ENCODE data around the gene C12orf57.

C12orf57 gene

DNA sequence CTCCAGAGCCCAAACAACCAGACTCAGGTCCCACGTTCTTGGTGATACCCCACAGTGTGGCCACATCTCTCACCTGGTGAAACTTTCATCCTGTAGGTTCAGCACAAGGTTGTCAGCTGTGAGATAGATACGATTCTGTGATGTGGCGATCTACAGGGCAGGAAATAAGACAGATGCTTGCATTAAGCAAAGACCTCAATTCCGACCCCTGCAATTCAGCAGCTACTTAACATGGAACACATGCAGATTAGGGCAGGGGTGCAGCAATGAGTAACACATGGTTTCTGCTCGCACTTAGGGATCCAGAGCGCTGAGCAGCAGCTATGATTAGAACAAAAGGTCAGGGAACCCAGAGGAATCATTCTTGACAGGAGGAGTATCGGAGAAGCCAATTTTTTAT lies 22.5 kb downstream of the C12orf57 start:
- no peak for DNase-seq

- DNase-seq: no peak
Measured at GRCh38 chr12:6967651-6968100, 23.9 kb downstream of the C12orf57 start.

- no peak for DNase-seq
Measured at GRCh38 chr12:6968426-6968825, 24.6 kb downstream of the C12orf57 start.

- peak in 1 of 2 experiments; percentile 23 for DNase-seq
Measured at GRCh38 chr12:6970096-6970527, 26.3 kb downstream of the C12orf57 start.

DNA sequence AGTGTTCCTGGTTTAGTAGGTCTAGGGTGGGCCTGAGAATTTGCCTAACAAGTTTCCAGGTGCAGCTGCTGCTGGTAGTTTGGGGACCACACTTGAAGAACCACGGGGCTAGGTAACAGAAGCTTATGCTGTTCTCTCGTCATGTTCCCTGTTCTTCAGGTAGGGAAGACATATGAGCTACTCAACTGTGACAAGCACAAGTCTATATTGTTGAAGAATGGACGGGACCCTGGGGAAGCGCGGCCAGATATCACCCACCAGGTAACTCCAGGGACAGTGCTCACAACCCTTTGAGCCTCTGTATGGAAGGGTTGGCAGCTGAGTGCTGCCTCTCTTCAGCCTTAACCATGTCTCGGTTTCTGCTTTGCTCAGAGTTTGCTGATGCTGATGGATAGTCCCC lies 30.4 kb downstream of the C12orf57 start:
- DNase-seq: no peak

GRCh38 chr12:6975297-6976032 lies 31.6 kb downstream of the C12orf57 start:
- no peak for DNase-seq

- no peak for DNase-seq
Measured at GRCh38 chr12:6977653-6978052, 33.8 kb downstream of the C12orf57 start.

- DNase-seq: no peak
Measured at GRCh38 chr12:6978188-6978587, 34.4 kb downstream of the C12orf57 start.

DNA sequence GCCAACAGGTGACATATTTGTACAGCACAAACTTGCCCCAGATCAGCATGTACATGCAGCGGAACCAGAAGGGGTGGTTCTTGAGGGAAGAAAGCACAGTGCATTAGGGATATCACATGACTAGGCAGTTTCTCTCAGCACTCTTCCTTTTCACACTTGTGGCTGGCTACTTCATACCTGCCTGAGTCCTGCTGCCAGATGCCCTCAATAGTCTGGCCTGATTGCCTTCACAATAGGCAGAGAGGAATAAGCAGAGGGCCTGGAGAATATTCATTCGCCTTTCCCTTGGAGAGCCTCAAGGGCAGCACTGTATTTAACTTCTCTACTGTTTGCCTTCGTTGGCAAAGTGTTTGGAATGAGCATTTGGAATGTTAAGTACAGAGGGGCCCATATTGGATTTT lies 34.8 kb downstream of the C12orf57 start:
- no peak for DNase-seq

DNA sequence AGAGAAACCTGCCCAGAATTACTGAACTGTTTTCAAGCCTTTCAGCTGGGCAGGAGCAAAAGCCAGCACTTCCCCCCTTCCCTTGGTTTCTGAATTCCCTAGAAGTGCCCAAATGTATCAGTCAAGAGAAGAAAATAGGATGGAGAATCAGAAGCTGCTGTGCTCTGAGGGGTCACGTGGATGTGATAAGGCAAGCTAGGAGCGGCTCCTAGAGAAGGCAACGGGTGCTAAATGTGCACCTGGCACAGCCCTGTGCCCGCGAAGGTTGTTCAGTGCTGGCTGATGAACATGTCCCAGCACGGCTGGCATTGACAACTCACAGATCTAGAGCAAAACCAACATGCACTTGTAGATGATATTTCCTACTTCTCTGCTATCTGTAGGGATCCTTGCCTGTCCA lies 35.2 kb downstream of the C12orf57 start:
- DNase-seq: no peak

DNA sequence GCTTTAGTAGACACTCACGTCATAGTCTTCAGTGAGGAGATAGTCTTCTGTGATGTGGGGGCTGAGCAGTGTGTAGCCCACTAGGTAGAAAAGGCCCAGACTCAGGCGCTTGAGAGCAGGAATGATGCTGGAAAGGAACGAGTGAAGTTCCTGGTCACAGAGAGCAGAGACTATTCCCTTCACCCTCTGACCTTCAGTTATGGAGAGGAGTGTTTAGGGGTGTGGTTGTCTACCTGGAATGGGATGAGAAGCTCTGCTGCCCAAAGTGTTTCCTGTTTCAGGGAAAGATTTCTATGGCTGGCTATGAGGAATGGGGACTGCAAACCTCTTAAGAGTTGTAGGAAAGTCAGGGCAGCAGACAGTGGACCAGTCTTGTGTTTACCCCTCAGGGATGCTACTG lies 35.6 kb downstream of the C12orf57 start:
- DNase-seq: no peak

DNA sequence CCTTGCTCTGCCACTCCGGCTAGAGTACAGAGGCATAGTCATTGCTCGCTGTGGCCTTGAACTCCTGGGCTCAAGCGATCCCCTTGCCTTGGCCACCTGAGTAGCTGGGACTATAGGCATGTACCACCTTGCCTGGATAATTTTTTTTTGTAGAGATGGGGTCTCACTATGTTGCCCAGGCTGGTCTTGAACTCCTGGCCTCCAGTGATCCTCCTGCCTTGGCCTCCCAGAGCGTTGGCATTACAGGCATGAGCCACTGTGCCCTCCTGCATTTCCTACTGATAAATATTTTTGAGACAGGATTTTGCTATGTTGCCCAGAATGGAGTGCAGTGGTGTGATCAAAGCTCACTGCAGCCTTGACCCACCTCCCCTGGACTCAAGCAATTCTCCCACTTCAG lies 36.3 kb downstream of the C12orf57 start:
- no peak for DNase-seq

DNA sequence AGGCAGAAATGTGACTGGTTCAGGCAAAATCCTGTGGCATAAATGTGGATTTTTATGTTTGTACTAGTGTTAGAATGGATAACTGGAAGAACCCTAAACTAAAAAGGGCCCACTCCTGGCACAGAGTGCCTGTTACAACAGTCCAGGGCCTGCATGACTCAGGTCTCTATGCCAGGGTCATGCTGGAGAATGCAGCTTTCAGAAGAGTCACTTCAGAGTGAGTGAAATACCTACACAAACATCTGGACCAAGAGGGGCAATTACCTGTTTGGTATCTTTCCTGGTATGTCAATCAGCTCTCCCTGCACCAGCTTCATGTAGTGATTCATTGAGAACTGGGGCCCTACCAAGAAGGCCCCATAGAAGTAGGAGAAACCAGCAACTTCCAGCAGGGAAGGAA lies 36.9 kb downstream of the C12orf57 start:
- no peak for DNase-seq

DNA sequence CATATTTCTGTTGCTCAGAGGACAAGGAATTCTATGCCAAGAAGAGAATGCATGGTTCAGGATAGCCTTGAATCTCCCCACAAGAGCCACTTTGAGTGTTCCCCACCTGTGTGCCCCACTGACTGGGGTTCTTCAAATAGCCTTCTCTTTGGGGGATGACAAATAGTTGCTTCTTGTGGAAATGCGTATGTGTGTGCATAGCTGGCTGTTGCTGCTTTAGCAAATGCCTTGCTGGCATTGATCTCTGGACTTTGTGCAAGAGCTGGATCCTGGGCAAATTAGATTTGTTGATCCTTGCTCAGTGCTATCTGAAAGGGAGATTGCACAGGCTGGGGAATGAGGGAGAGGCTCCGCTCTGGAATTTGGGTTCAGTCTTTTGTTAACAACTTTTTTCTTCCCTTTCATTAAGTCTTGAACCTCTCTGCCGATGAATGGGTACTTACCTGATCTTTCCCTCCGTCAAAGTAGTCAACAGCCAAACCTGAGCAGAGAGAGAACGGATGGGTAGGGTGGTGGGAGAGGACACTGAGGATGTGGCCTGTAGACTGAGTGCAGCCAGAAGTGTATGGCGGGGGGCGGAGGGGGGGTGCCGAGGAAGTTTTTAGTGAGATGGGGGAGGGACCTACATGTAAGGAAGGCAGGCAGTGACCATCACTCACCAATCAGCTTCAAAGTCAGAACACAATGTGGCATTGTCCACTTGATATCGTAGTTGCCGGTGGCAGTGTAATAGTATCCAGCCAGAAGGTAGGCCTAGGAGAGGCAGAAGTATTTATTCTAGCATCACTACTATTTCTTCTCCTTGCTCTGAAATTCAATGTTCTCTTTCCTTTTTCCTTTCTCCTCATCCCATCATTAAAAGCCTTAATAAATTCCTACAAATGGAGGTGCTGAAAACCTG lies 37.6 kb downstream of the C12orf57 start:
- DNase-seq: no peak

- no peak for DNase-seq
Measured at GRCh38 chr12:6982532-6982931, 38.7 kb downstream of the C12orf57 start.

DNA sequence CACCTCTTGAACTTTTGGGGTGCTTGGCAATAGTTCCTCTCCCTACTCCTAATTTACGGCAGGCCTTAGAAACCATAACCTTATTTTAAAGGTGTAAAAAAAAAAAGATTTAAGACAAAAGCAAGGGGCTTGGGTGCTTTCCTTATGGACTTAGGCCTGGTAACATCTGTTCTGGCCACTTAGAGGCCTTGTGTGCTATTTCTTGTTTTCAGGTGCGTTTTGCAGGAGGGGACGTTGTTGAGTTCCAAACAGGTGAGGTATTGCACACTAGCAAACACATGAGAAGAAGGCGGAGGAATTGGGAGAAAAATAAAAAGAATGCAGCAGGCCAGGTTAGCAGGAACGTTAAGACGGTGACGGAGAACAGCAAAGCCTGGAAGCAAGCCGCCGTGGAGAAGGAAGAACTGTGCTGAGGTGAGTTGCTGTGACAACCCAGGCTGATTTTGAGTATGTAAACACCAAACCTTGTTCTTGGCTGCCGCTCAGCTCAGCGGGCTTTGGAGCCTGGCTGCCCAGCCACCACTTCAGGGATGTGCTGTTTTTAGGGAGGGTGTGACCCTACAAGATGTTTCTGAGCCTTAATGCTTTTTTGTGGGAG lies 44.2 kb downstream of the C12orf57 start:
- DNase-seq: no peak
